Keratinocyte (primary cell): ENCODE data around the gene IL1RAPL1. TPM values are rescaled to one million over a fixed set of nuclear protein-coding genes. Genes with fewer than 3 reads are reported as not detected.

ENCODE experiments used
- DNase-seq: peaks from one replicate; pipeline ENCODE4 v3.0.0-alpha.2; 2011; ENCODE audit warnings: low read depth, missing footprints, low spot score
- FAIRE-seq: peaks from 2 replicates; lab custom pipeline; 2011; peaks lifted over from hg19 to GRCh38; lab: Jason Lieb, UNC
- H2AFZ ChIP-seq: 2 replicates; pipeline ENCODE4 v1.6.0; 2012; ENCODE audit warnings: low read length, control low read depth, inconsistent platforms; ENCODE audit not compliant: control insufficient read depth
- H3K27ac ChIP-seq: 2 replicates; pipeline ENCODE4 v1.5.1; 2011; ENCODE audit warnings: low read length; ENCODE audit not compliant: control insufficient read depth, insufficient read depth
- H3K27me3 ChIP-seq: 3 replicates; pipeline ENCODE4 v1.6.0; 2011; ENCODE audit warnings: low read length; ENCODE audit not compliant: control insufficient read depth, insufficient read depth; ENCODE audit errors: extremely low read depth
- H3K36me3 ChIP-seq, 2 experiments: 2 replicates in 1 of 2; 3 replicates in 1 of 2; pipeline ENCODE4 v1.5.1; 2011; ENCODE audit warnings: low read length in 2 of 2, mild to moderate bottlenecking in 1 of 2; ENCODE audit not compliant: control insufficient read depth in 2 of 2, insufficient read depth in 2 of 2; ENCODE audit errors: extremely low read depth in 1 of 2
- H3K4me1 ChIP-seq: 3 replicates; pipeline ENCODE4 v1.5.1; 2011; ENCODE audit warnings: low read length; ENCODE audit not compliant: control insufficient read depth, insufficient read depth; ENCODE audit errors: extremely low read depth
- H3K4me2 ChIP-seq: 3 replicates; pipeline ENCODE4 v1.6.0; 2011; ENCODE audit warnings: low read depth, low read length; ENCODE audit not compliant: control insufficient read depth, insufficient read depth; ENCODE audit errors: extremely low read depth
- H3K4me3 ChIP-seq, 3 experiments: fragments of 200-600 bp in 1 of 3; sonication (generic) in 1 of 3; 2 replicates in 2 of 3; 3 replicates in 1 of 3; pipeline ENCODE4 v1.5.1; 2011 to 2016; ENCODE audit warnings: low read length in 3 of 3, mild to moderate bottlenecking in 3 of 3, control low read depth in 2 of 3, inconsistent platforms in 1 of 3, low read depth in 1 of 3, mixed read lengths in 1 of 3, mixed run types in 1 of 3, moderate library complexity in 1 of 3; ENCODE audit not compliant: control insufficient read depth in 2 of 3, insufficient read depth in 2 of 3; ENCODE audit errors: extremely low read depth in 1 of 3
- H3K79me2 ChIP-seq: 2 replicates; pipeline ENCODE4 v1.6.0; 2012; ENCODE audit warnings: low read length; ENCODE audit not compliant: control insufficient read depth, insufficient read depth
- H3K9ac ChIP-seq: 3 replicates; pipeline ENCODE4 v1.6.0; 2011; ENCODE audit warnings: low read length; ENCODE audit not compliant: control insufficient read depth, insufficient read depth; ENCODE audit errors: extremely low read depth
- H3K9me1 ChIP-seq: 3 replicates; pipeline ENCODE4 v1.6.0; 2011; ENCODE audit warnings: low read length; ENCODE audit not compliant: control insufficient read depth, insufficient read depth; ENCODE audit errors: extremely low read depth
- H3K9me3 ChIP-seq: 2 replicates; pipeline ENCODE4 v1.5.1; 2012; ENCODE audit warnings: low read depth, low read length; ENCODE audit not compliant: control insufficient read depth
- H4K20me1 ChIP-seq: 3 replicates; pipeline ENCODE4 v1.6.0; 2011; ENCODE audit warnings: low read length; ENCODE audit not compliant: control insufficient read depth, insufficient read depth; ENCODE audit errors: extremely low read depth
- EZH2 ChIP-seq: IDR thresholded peaks from one replicate; pipeline ENCODE4 v1.6.1; 2012; ENCODE audit warnings: inconsistent platforms, mild to moderate bottlenecking, low read length, moderate library complexity
- dilution Hi-C: fragments of 300-500 bp; cut with MboI; formaldehyde crosslinking; loops from one replicate; pipeline ENCODE4 v1.7.0; 2020; ENCODE audit warnings: low sequenced_read_pairs; ENCODE audit not compliant: extremely low pct_ligation_motif_present
- polyA plus RNA-seq, 5 experiments: library from polyadenylated mRNA; depleted of rRNA in 3 of 5; stranded (reverse) in 3 of 5; stranded (forward) in 1 of 5; unstranded in 1 of 5; fragments of >200 nt; gene quantifications; 1 replicate in 1 of 5; 2 replicates in 3 of 5; 3 replicates in 1 of 5; pipeline versions ENCODE4 v1.2.1 to v1.2.3, GENCODE V29; 2011 to 2012; ENCODE audit warnings: missing spikeins in 2 of 5, low read depth in 1 of 5, low replicate concordance in 1 of 5
- TF ChIP-seq, protein P1 (sequence below), 3 experiments: IDR thresholded peaks in 1 of 3; conservative IDR thresholded peaks in 1 of 3; optimal IDR thresholded peaks in 1 of 3; 2 replicates in 2 of 3; 3 replicates in 1 of 3; pipeline versions ENCODE3 to v1.5.1; 2011; ENCODE audit warnings: low read length in 3 of 3, mild to moderate bottlenecking in 3 of 3, moderate library complexity in 2 of 3, control low read depth in 1 of 3, inconsistent platforms in 1 of 3; ENCODE audit not compliant: insufficient read depth in 2 of 3; ENCODE audit errors: extremely low read depth in 1 of 3

The IL1RAPL1 gene
- polyA plus RNA-seq, 1 donor (not counting 4 experiments of a cell fraction or from before 2014, with no cell fraction given), result 2.8 TPM

DNA sequence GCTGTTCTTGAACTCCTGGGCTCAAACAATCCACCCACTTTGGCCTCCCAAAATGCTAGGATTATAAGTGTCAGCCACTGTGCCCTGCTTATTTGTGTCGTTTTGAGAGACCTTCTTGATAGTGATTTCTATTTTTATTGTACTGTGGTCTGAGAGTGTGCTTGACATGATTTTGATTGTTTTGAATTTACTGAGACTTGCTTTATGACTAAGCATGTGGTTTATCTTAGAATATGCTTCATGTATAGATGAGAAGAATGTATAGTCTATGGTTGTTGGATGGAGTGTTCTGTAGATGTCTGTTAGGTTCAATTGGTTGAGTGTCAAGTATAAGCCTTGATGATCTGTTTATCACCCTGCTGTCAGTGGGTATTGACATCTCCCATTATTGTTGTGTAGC is 789.3 kb downstream of the IL1RAPL1 start:
- dilution Hi-C loops, result no loop called here
- FAIRE-seq, result no peak

GRCh38 chrX:29382811-29383210 is 795.6 kb downstream of the IL1RAPL1 start:
- no peaks in the 10 kb centered on the region for H3K4me1 ChIP-seq
- H3K27ac ChIP-seq, result no peak overlapping the region
- no peaks in the 10 kb centered on the region for H3K9me3 ChIP-seq
- no peak overlapping the region for H3K4me3 ChIP-seq
- dilution Hi-C loops, result no loop called here
- no peaks in the 10 kb centered on the region for H4K20me1 ChIP-seq
- H3K36me3 ChIP-seq, result no peaks in the 10 kb centered on the region
- H3K79me2 ChIP-seq, result no peaks in the 10 kb centered on the region
- no peaks in the 10 kb centered on the region for H3K9me1 ChIP-seq
- H2AFZ ChIP-seq, result no peak overlapping the region
- DNase-seq (no peak), FAIRE-seq (no peak)
- TF ChIP-seq, protein P1, sequence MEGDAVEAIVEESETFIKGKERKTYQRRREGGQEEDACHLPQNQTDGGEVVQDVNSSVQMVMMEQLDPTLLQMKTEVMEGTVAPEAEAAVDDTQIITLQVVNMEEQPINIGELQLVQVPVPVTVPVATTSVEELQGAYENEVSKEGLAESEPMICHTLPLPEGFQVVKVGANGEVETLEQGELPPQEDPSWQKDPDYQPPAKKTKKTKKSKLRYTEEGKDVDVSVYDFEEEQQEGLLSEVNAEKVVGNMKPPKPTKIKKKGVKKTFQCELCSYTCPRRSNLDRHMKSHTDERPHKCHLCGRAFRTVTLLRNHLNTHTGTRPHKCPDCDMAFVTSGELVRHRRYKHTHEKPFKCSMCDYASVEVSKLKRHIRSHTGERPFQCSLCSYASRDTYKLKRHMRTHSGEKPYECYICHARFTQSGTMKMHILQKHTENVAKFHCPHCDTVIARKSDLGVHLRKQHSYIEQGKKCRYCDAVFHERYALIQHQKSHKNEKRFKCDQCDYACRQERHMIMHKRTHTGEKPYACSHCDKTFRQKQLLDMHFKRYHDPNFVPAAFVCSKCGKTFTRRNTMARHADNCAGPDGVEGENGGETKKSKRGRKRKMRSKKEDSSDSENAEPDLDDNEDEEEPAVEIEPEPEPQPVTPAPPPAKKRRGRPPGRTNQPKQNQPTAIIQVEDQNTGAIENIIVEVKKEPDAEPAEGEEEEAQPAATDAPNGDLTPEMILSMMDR (optimal IDR thresholded peaks at IDR 0.05 in 1 of 3, IDR thresholded peaks at IDR 0.05 in 1 of 3, conservative IDR thresholded peaks at IDR 0.05 in 1 of 3; ENCODE audit: extremely low read depth in 1 of 3, insufficient read depth in 2 of 3, low read length in 3 of 3), result no peak
- TF ChIP-seq EZH2, result no peak
- no peak overlapping the region for H3K4me2 ChIP-seq
- H3K27me3 ChIP-seq, result no peaks in the 10 kb centered on the region
- H3K9ac ChIP-seq, result no peak overlapping the region

More for the DNA sequence above, 789.3 kb downstream of the IL1RAPL1 start:
- Histone ChIP-seq H3K4me1 (no peaks in the 10 kb centered on the region), H3K9ac (no peak overlapping the region), H3K36me3 (no peaks in the 10 kb centered on the region), H3K9me3 (no peaks in the 10 kb centered on the region), H3K9me1 (no peaks in the 10 kb centered on the region), H3K4me3 (no peak overlapping the region), H3K27ac (no peak overlapping the region), H4K20me1 (no peaks in the 10 kb centered on the region), H3K79me2 (no peaks in the 10 kb centered on the region), H3K27me3 (no peaks in the 10 kb centered on the region), H2AFZ (no peak overlapping the region), H3K4me2 (no peak overlapping the region)
- TF ChIP-seq, protein P1 (optimal IDR thresholded peaks at IDR 0.05 in 1 of 3, IDR thresholded peaks at IDR 0.05 in 1 of 3, conservative IDR thresholded peaks at IDR 0.05 in 1 of 3; ENCODE audit: extremely low read depth in 1 of 3, insufficient read depth in 2 of 3, low read length in 3 of 3), result no peak
- TF ChIP-seq EZH2, result no peak
- no peak for DNase-seq
